Measurements from ENCODE around the gene C20orf96. TPM values are rescaled to one million over a fixed set of nuclear protein-coding genes. Genes with fewer than 3 reads are reported as not detected.
"Not testable (repeated sequence)": the region's sequence is repeated elsewhere in the genome, so short reads cannot be mapped to it uniquely, and the experiment has no call there.

C20orf96 gene
- total RNA-seq, 1 experiment from 2014 or later = 1.6 TPM

DNA sequence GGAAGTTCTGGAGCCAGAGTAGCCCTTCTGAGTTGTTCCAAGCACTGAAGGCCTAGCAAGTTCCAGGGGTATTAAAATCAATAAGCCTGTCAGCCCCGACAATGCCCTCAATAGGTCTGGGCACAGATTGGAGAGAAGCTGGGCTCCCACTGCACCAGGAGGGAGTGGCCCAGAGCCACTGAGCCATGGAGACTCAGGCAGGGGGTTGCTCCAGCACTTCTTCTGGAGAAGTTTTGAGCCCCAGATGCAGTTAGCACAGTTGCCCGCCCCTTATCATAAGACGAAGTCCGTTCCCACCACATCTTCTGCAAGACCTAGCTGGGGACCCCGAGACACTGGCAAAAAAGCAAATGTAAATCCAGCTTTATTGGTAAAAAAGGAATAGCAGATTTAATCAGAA, 20.0 kb downstream of the C20orf96 start:
- Histone ChIP-seq H3K9me3 (no peaks in the 10 kb centered on the region), H3K4me3 (no peak overlapping the region), H3K27me3 (no peaks in the 10 kb centered on the region), H3K36me3 (no peaks in the 10 kb centered on the region)
- no peak for DNase-seq

DNA sequence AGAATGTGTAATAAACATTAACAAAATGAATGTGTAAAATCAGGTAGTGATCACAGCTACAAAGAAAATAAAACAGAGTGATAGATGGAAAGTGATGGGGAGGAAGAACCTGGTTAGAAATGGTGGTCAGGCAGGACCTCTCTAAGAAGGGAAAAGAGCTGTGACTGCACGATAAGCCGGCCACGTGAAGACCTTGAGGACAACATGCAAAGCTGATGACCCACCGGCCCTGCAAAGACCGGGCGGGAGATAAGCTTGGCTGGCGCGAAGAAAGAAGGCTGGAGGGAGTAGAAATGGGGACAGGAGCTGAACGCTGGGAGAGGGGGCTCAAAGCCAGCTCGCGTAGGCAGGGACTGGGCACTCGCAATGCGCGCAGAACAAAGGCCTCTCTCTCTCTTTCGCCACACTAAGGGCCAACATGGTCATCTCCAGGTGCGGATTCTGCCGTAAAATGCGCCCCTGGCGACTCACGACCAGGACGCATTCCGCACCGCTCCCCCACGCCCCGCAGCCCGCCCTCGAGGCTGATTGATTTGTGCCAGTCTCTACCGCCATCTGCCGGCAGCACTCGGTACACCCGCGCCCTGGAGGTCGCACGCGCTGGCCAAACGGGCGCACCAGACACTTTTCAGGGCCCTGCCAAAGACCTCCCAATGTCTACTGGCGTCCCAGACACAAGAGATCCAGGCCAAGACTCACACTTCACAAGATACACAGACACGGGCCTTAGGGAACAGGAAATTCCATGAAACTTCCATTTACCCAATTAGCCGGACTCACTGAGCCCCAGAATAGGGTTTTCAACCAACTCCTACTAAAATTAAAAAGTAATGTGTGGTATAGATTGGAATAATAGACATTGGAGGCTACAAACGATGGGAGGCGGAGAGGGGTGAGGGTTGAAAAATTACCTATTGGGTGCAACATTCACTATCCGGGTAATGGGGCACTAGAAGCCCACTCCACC, 23.7 kb downstream of the C20orf96 start:
- no peaks in the 10 kb centered on the region for H3K36me3 ChIP-seq
- DNase-seq = peak; percentile 72

DNA sequence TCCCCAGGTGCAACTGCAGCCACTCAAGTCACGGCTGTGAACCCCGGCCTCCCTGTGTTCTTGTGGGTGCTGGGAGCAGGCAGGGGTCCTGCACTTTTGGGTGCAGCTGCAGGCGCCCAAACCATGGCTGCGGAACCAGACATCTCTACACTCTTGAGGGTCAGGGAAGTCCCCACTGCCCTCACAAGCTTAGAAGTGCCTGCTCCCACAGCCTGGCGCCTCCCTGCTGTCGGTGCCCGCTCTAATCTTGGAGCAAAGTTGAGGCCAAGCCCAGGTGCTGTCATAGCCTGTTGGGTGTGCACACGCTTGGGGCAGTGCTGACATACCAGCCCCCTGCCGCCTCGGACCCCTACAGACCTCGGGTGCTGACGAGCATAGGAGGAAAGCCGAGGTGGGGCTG, 26.8 kb downstream of the C20orf96 start:
- Histone ChIP-seq H3K36me3 (no peaks in the 10 kb centered on the region), H3K27me3 (no peaks in the 10 kb centered on the region), H3K9me3 (no peaks in the 10 kb centered on the region), H3K4me3 (no peak overlapping the region)
- no peak for DNase-seq

More for the DNA sequence above, 23.7 kb downstream of the C20orf96 start:
- Histone ChIP-seq H3K27me3 (no peaks in the 10 kb centered on the region), H3K4me3 (peak overlapping the region; percentile 46), H3K9me3 (no peaks in the 10 kb centered on the region)

DNA sequence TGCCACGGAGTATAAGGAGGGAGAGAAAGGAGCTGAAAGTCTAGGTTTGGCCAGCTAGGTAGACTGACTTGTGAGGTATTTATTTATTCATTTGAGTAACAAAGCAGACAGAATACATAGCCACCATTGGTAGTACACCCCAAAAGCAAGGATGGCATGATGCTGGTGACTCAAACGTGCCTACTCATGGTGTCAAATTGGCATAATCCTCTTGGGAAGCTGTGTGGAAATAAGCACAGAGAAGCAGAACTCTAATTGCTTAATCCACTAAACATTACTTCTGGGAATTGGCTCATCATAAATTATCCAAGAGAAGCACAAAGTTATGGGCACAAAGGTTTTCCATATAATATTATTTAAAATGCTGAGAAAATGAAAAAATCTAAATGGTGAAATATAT, 30.6 kb downstream of the C20orf96 start:
- H3K27me3 ChIP-seq = no peaks in the 10 kb centered on the region
- no peak overlapping the region for H3K4me3 ChIP-seq
- DNase-seq = no peak
- H3K9me3 ChIP-seq = no peaks in the 10 kb centered on the region
- no peaks in the 10 kb centered on the region for H3K36me3 ChIP-seq

DNA sequence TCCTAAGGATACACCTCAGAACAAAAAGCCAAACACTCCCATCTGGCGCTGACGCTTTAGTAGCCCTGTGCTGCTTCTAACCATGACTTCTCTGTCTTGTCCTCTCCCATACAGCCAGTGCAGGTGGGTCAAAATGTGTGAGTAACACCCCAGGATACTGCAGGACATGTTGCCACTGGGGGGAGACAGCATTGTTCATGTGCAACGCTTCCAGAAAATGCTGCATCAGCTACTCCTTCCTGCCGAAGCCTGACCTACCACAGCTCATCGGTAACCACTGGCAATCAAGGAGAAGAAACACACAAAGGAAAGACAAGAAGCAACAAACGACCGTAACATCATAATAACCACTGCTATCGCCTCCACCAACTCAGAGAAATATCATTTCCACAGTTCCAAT, 31.6 kb downstream of the C20orf96 start:
- Histone ChIP-seq H3K27me3 (no peaks in the 10 kb centered on the region), H3K36me3 (no peaks in the 10 kb centered on the region), H3K9me3 (no peaks in the 10 kb centered on the region), H3K4me3 (no peak overlapping the region)
- no peak for DNase-seq

DNA sequence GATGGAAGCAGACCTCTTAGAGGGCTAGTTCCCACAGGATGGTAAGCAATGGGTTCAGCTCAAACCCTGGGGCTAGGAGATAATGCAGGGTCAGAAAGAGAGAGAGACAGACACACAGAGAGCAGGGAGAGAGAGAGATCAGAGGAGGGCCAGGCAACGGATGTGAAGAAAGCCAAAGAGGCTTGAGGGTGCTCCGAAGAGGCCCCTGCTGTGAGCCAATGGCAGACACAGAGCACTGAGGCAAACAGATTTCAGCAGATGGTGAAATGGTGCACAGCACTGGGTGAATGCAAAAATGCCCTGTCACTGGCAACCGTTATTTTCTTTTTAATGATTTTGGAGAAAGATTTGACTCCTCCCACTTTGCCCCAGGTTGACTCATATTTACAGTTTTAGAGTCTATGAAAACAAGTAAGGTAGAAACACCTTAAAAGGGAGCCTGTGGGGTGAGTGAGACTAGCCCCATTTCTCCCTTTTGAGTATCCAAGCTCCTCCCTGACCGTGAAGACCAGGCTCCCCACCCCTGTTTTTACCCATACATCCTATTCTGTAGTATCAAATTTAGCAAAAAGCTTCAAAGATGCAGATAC, 32.2 kb downstream of the C20orf96 start:
- DNase-seq = no peak
- Histone ChIP-seq H3K36me3 (no peaks in the 10 kb centered on the region), H3K4me3 (no peak overlapping the region), H3K9me3 (no peaks in the 10 kb centered on the region), H3K27me3 (no peaks in the 10 kb centered on the region)

DNA sequence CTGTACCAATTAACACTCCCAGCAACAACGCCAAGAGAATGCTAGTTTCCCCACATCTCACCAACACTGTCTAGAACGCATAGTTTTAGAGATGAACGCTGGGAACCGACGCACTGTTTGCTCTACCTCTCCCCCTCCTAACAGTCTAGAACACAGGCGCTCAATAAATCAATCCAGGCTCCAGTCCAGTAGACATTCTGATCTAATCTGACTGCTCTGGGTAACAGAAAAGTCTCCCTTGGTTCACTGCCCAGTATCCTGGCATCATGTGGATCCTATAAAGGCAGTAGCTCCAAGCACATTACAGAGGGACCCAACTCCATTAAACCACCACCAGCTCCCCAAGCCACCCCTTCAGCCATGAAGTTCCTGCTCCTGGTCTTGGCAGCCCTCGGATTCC, 33.1 kb downstream of the C20orf96 start, which contains the start of gene DEFB132:
DEFB132 (plus strand) TSS at position 306 of the 400 bp plus-strand sequence; CDS start at position 361, 55 bp downstream.
- no peak for DNase-seq
- Histone ChIP-seq H3K9me3 (no peaks in the 10 kb centered on the region), H3K4me3 (no peak within 1 kb of the TSS)

DNA sequence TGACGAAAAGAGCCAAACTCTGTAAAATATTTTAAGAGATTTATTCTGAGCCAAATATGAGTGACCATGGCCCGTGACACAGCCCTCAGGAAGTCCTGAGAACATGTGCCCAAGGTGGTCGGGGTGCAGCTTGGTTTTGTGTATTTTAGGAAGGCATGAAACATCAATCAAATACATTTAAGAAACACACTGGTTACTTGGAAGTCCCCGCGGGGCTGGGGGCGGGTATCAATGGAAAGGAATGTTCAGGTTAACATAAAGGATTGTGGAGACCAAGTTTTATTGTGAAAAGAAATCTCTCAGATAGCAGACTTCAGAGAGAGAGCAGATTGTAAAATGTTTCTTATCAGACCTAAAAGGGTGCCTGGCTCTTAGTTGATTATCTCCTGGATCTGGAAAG, 37.1 kb downstream of the C20orf96 start:
- not testable (repeated sequence) for DNase-seq, H3K27me3 ChIP-seq, H3K9me3 ChIP-seq, H3K36me3 ChIP-seq, H3K4me3 ChIP-seq

More for the DNA sequence above, 33.1 kb downstream of the C20orf96 start, which contains the start of gene DEFB132:
- no peaks in the 10 kb centered on the region for H3K36me3 ChIP-seq
- no peaks in the 10 kb centered on the region for H3K27me3 ChIP-seq

DNA sequence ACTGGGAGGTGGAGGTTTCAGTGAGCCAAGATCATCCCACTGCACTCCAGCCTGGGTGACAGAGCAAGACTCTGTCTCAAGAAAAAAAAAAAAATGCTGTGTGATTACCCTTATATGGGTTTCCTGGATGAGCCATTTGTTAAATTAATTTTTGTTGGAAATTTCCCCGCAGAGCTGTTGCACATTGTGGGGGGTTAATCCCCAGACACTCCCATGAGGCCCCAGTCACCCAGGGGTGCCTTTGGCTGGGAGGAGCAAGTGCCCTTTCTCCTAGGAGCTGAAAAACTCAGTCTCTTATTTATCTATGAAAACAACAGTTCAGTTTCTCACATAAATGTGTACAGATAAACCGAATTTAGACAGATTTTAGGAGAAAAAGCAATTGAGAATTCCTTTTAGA, 37.7 kb downstream of the C20orf96 start:
- Histone ChIP-seq H3K4me3 (no peak overlapping the region), H3K27me3 (no peaks in the 10 kb centered on the region), H3K36me3 (no peaks in the 10 kb centered on the region), H3K9me3 (no peaks in the 10 kb centered on the region)
- DNase-seq = no peak

DNA sequence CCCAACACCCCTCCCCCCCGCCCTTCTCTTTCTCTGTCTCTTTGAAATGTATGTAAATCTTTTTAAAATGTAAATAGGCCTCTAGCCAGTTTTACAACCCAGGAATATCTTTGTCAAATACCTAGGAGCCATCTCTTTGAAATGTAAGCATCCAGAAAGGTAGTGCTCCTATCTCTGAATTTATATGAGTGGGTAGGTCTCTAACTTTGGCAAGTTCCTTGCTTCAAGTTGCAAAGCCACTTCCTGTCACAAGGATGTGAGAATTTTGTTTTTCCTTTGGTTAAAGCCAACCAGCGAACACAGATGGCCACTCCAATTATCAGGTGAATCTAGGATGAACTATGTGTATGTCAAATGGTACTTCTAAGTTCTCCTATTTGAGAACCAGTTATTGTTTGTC, 39.2 kb downstream of the C20orf96 start:
- Histone ChIP-seq H3K9me3 (no peaks in the 10 kb centered on the region), H3K4me3 (no peak overlapping the region), H3K27me3 (no peaks in the 10 kb centered on the region), H3K36me3 (no peaks in the 10 kb centered on the region)
- DNase-seq = no peak

DNA sequence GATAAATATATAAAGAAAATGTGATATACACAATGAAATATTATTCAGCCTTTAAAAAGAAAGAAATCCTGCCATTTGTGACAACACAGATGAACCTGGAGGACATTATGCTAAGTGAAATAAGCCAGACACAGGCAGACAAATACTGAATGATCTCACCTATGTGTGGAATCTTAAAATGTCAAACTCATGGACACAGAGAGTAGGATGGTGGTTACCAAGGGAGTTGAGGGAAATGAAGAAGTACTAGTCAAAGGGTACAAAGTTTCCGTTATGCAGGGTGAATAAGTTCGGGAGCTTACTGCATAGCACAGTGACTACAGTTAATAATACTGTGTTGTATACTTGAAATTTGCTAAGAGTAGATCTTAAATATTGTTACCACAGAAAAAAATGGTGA, 47.6 kb downstream of the C20orf96 start:
- no peak for DNase-seq
- H3K36me3 ChIP-seq = no peaks in the 10 kb centered on the region
- no peaks in the 10 kb centered on the region for H3K27me3 ChIP-seq
- H3K4me3 ChIP-seq = no peak overlapping the region
- no peaks in the 10 kb centered on the region for H3K9me3 ChIP-seq

DNA sequence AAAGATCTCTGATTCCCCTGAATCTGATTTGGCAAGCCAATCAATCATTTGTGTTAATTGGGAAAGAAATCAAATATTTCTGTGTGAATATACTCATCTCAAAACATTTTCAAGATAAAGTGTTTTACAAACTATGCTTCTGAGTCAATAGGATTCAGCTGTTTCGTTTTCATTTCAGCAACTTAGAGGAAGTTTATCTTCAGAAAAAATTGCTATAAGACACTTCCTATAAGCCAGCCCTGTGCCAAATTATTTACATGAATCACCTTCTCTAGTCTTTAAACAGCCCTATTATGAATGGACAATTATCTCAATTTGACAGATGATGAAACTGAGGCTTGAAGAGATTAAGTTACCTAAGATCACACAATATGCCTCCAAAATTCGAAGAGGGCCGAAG, 52.6 kb downstream of the C20orf96 start:
- no peak for DNase-seq
- Histone ChIP-seq H3K27me3 (no peaks in the 10 kb centered on the region), H3K9me3 (no peaks in the 10 kb centered on the region), H3K4me3 (no peak overlapping the region), H3K36me3 (no peaks in the 10 kb centered on the region)

DNA sequence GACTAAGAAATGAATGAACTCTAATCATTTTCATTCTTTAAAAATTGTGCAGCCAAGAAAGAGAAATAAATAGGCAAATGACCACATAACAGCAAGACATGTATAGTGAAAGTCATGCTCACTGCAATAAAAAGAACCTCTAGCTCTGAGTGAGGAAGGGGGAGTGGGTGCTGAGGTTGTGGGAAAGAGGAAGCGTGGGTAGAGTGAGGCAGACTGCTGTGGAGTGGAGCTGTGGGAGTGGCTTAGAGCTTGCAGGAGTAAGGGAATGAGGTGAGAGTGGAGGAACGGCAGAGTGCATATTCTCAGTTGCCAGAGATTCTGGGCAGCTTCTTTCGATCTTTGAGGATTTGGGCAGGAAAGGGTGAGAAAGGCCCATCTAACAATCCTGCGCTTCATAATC, 53.1 kb downstream of the C20orf96 start:
- Histone ChIP-seq H3K36me3 (no peaks in the 10 kb centered on the region), H3K4me3 (no peak overlapping the region), H3K9me3 (no peaks in the 10 kb centered on the region), H3K27me3 (no peaks in the 10 kb centered on the region)
- no peak for DNase-seq

DNA sequence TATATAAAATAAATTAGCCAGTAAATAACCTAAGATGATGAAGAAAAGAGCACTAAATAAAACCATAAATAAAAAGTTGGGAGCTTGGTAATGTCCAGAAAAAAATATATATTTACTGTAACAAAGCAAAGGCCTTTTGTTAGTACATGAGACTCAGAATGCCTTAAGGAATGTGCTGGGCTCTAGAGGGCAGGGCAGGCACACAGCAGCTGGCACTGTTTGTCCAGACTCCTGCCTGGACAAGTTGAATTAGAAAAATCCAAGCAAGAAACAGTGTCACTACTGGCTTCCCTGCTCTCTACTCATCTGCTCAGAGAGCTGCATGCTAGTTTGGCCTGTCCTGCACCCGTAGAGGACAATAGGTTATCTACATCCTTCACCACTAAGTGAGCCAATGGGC, 54.7 kb downstream of the C20orf96 start:
- H3K4me3 ChIP-seq = no peak overlapping the region
- no peaks in the 10 kb centered on the region for H3K9me3 ChIP-seq
- no peak for DNase-seq
- H3K36me3 ChIP-seq = no peaks in the 10 kb centered on the region
- H3K27me3 ChIP-seq = no peaks in the 10 kb centered on the region

DNA sequence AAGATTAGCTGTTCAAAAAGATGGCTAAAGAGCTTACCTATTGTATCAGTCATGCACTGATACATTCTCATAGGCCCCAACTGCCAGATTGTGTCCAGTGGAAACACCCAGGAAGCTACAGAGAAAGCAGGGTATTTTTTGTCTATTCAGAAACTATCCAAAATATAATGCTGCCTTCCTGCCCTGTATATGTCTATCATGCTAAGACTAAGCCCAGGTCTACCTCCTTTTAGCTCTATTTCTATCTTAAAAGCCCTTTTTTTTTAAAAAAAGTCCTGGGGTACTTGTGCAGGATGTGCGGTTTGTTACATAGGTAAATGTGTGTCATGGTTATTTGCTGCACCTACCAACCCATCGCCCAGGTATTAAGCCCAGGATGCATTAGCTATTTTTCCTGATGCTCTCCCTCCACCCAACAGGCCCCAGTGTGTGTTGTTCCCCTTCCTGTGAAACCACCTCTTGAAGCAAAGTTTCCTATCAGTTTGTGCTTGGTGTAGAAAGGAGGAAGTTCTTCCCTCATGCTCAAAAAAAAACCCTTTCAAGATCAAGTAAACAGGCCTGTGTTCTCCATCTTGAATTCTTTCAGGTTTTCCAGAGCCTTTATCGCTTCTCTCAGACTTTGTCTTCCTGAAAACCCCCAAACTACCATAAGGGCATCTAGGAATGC, 63.0 kb downstream of the C20orf96 start:
- H3K36me3 ChIP-seq = no peaks in the 10 kb centered on the region
- DNase-seq = no peak
- no peaks in the 10 kb centered on the region for H3K27me3 ChIP-seq
- no peak overlapping the region for H3K4me3 ChIP-seq
- no peaks in the 10 kb centered on the region for H3K9me3 ChIP-seq

DNA sequence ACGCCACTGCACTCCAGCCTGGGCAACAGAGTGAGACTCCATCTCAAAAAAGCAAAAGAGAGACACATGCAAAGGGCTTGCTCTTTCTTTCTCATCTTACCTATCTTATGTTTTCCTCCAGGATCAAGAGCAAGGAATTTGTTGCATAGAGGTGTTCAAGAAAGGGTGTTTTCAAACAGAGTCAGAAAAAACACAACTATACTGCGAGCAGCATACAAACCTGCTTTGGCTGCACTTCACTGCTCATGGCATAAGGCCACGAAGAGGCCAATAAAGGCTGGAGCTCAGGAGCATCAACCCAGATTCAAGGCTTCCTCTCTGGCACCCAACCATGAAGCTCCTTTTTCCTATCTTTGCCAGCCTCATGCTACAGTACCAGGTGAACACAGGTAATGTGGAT, 63.6 kb downstream of the C20orf96 start, which contains the start of gene DEFB129:
DEFB129 (plus strand) TSS at position 301 of the 400 bp plus-strand sequence; CDS start at position 332, 31 bp downstream.
- H3K27me3 ChIP-seq = no peaks in the 10 kb centered on the region
- no peak for DNase-seq
- H3K9me3 ChIP-seq = no peaks in the 10 kb centered on the region
- no peak within 1 kb of the TSS for H3K4me3 ChIP-seq
- no peaks in the 10 kb centered on the region for H3K36me3 ChIP-seq

DNA sequence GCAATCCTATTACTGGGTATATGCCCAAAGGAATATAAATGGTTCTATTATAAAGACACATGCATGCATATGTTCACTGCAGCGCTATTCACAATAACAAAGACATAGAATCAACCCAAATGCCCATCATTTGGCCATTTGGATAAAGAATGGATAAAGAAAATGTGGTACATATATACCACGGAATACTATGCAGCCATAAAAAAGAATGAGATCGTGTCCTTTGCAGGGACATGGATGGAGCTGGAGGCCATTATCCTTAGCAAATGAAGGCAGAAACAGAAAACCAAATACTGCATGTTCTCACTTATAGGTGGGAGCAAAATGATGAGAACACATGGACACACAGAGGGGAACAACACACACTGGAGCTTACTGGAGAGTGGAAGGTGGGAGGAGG, 64.7 kb downstream of the C20orf96 start:
- not testable (repeated sequence) for H3K4me3 ChIP-seq, H3K27me3 ChIP-seq, DNase-seq, H3K36me3 ChIP-seq, H3K9me3 ChIP-seq

All from MG63 (cell line).